ENCODE results near the gene TTN.

GRCh38 chr2:178756843-178757242 lies 50.4 kb downstream of the TTN start:
- TF ChIP-seq POLR2A (IDR thresholded peaks at IDR 0.05; ENCODE audit: low read length) (no peak), GATA1 (IDR thresholded peaks at IDR 0.05; ENCODE audit: low read depth, low read length) (no peak)

Measured in erythroblast (primary cell).